Activated naive CD8-positive, alpha-beta T cell treated with anti-CD3 and anti-CD28 coated beads for 36 hours (primary cell): ENCODE data around the gene CRYBB1. TPM values are rescaled to one million over a fixed set of nuclear protein-coding genes. Genes with fewer than 3 reads are reported as not detected.

Experiments
- DNase-seq: peaks from one replicate; pipeline ENCODE4 v3.0.0; 2021
- H3K27ac Mint-ChIP-seq: one replicate; pipeline ENCODE4 v1.8.0; 2022; ENCODE audit warnings: mild to moderate bottlenecking, moderate library complexity, mixed read lengths
- H3K27me3 Mint-ChIP-seq: one replicate; pipeline ENCODE4 v1.8.0; 2022; ENCODE audit warnings: mild to moderate bottlenecking, mixed read lengths
- H3K36me3 Mint-ChIP-seq: one replicate; pipeline ENCODE4 v1.8.0; 2021; ENCODE audit warnings: mild to moderate bottlenecking, mixed read lengths
- H3K4me1 Mint-ChIP-seq: one replicate; pipeline ENCODE4 v1.8.0; 2021; ENCODE audit warnings: mixed read lengths
- H3K4me3 Mint-ChIP-seq: one replicate; pipeline ENCODE4 v1.8.0; 2022; ENCODE audit warnings: mild to moderate bottlenecking, moderate library complexity, mixed read lengths
- H3K9me3 Mint-ChIP-seq: one replicate; pipeline ENCODE4 v1.8.0; 2022; ENCODE audit warnings: mixed read lengths
- total RNA-seq, 2 experiments: library from RNA; stranded (reverse); gene quantifications; one replicate each; pipeline ENCODE4 v1.2.3, GENCODE V29; 2021

CRYBB1 gene
- not detected for total RNA-seq

DNA sequence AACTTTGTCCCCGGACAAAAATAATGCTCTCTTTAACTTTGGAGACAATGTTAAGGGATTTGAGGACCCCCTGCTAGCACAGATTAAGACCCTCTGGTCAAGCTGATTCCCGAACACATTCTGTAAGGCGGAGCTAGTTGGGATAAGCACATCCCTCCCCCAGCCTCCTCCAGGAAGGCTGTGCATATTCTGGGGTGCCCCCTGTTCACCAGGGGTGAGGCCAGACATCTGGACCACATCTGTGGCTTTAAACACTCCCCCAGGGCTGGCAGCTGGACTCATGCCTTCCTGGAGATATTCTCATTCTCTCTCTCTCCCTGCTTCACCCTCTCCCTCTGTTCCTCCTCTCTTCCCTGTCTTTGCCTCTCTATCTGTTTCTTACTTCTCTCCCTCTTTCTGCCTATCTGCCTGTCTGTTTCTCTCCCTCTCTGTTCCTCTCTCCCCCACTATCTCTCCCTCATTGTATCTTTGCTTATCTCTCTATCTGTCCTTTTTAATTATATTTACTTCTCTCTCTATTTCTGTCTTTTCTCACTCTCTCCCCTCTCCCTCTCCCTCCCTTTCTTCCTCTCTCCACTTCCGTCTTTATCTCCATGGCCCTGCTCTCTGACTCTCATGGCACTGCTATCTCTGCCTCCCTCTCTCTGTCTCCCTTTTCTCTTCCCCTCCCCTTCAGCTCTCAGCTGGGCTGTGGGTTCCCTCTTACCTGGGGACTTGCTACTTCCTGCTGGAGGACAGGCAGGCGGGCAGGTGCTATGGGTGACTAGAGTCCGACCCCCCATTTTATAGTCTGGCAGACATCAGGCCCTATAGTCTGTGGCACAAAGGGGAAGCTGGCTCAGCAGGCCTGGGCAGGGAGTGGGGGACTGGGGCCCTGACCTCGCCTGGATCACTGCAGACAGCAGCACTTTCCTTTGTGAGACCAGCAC is at the start of gene CRYBB1:
Gene CRYBB1, minus strand, starts transcription at position 757 of the 929 bp plus-strand sequence. CDS start 1,708 bp downstream, outside the sequence.
- Mint-ChIP-seq H3K4me3 (no peak within 1 kb of the TSS), H3K4me1 (peaks cover 8% of the 10 kb centered on the region), H3K27ac (no peak within 1 kb of the TSS), H3K9me3 (no peaks in the 10 kb centered on the region), H3K27me3 (no peaks in the 10 kb centered on the region), H3K36me3 (no peaks in the 10 kb centered on the region)
- no peak for DNase-seq

DNA sequence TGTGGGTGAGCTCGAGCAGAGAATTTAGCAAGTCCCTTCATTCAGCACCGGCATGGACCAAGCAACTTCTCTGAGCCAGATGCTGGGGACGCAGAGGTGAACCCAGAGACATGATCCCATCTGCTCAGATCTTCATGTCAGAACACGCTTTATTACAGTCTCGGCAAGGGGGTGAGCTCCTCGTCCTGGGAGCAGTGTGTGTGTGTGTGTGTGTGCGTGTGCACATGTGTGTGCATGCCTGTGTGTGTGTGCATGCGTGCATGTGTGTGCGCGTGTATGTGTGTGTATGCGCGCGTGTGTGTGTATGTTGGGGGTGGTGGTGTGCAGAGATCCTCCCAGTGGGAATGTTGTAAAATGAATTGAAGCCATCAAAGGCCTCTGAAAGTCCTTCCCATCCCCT is 49.3 kb upstream of the CRYBB1 start:
- Mint-ChIP-seq H3K27ac (no peak overlapping the region), H3K27me3 (no peaks in the 10 kb centered on the region)

DNA sequence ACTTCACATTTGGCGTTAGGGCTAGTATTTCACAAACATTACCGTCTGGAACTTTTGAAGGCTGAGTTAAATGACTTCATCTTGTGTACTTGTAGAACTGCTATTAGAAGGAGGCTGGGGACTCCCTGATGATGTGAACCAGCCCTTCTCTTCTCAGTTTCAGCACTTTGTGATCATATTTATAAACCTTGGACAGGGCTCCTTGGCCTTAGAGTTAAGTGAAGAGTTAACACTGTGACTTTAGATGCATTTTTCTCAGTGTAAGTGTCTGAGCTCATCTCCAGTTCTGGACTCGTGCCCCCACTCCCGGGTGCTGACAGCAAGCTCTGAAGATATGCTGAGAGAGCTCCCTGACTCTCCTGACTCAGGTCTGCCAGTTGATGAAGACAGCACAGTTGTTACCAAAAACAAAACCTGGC is 48.0 kb upstream of the CRYBB1 start:
- peaks cover 42% of the 10 kb centered on the region for H3K4me1 Mint-ChIP-seq
- H3K9me3 Mint-ChIP-seq, result no peaks in the 10 kb centered on the region
- H3K27ac Mint-ChIP-seq, result peak overlapping the region; percentile 93
- no peaks in the 10 kb centered on the region for H3K36me3 Mint-ChIP-seq
- DNase-seq, result no peak
- no peaks in the 10 kb centered on the region for H3K27me3 Mint-ChIP-seq
- peak overlapping the region; percentile 73 for H3K4me3 Mint-ChIP-seq

More for the DNA sequence above, 49.3 kb upstream of the CRYBB1 start:
- no peak overlapping the region for H3K4me3 Mint-ChIP-seq
- DNase-seq, result no peak
- H3K36me3 Mint-ChIP-seq, result no peaks in the 10 kb centered on the region
- no peaks in the 10 kb centered on the region for H3K9me3 Mint-ChIP-seq
- peaks cover 48% of the 10 kb centered on the region for H3K4me1 Mint-ChIP-seq

DNA sequence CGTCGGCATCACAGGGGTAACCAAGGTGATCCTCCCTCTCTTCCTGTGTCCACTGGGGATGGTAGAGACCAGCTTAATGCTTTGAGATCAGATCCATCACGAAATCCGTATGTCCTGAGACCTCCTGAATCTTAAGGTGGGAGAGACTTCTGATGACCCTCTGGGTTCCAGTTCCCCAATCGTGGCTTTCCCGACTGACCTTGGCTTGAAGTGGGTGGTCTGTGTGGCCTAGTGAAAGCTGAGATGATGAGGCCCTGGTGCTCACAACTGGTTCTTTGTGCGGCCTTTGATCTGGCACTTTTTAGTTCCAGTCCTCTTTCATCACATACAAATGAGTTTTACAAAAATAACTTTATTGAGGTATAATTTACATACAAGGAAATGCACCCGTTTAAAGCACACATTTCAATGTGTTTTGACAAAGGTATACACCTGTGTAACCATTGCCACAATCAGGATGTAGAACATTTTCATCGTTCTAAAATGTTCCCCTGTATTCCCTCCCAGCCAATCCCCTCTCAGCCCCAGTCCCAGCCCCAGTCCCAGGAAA is 45.6 kb upstream of the CRYBB1 start:
- no peak overlapping the region for H3K4me3 Mint-ChIP-seq
- H3K4me1 Mint-ChIP-seq, result peaks cover 36% of the 10 kb centered on the region
- H3K9me3 Mint-ChIP-seq, result no peaks in the 10 kb centered on the region
- DNase-seq, result no peak
- H3K27ac Mint-ChIP-seq, result peak overlapping the region; percentile 35
- H3K36me3 Mint-ChIP-seq, result no peaks in the 10 kb centered on the region
- H3K27me3 Mint-ChIP-seq, result no peaks in the 10 kb centered on the region

DNA sequence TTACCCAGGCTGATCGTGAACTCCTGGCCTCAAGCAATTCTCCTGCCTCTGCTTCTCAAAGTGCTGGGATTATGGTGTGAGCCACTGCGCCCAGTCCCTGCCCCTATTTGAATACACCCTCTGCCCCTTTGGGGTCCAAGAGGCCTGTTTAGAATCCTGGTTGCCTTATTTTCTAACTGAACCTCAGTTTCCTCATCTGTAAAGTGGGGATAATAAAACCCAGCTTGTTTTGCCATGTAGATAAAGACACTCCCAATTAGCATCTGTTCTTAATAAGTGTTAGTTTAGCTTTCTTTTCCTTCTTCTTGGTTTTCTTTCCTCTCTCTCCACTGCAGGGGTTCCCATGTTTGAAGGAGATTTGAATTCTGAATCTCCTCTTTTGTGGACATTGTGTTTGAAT is 44.3 kb upstream of the CRYBB1 start:
- Mint-ChIP-seq H3K9me3 (no peaks in the 10 kb centered on the region), H3K4me3 (no peak overlapping the region), H3K4me1 (peaks cover 43% of the 10 kb centered on the region), H3K36me3 (peaks cover 1% of the 10 kb centered on the region), H3K27ac (no peak overlapping the region), H3K27me3 (peaks cover 5% of the 10 kb centered on the region)
- DNase-seq, result no peak

DNA sequence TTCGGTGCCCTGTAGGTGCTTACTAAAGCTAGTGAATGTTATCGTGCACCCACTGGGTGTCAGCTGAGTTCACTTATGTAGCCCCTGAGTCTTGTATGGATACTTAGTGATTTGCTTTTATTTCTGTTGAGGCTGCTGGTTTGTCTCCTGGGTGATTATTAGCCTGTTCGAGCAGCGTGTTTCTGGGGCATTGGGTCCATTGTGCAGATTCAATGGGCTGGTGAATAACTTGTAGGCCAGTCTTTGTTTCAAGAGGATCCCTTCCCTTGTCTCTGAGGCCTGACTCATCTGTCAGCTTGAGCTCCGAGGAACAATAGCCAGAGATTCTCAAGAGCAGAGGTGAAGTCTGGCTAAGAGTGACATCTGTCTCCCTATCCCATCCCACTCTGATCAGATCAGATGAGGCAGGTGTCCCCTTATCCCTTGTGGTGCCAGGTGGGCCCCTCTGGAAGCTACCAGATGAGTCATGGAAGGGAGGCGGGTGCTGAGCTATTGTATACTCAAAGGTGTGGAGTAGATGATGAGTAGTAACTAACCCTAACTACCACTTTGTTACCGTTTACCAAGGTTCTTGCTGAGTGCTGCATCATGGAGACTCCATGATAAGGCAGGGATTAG is 43.2 kb upstream of the CRYBB1 start:
- Mint-ChIP-seq H3K36me3 (peaks cover 1% of the 10 kb centered on the region), H3K4me1 (peaks cover 42% of the 10 kb centered on the region), H3K27me3 (peaks cover 5% of the 10 kb centered on the region), H3K27ac (peak overlapping the region; percentile 55), H3K9me3 (no peaks in the 10 kb centered on the region), H3K4me3 (no peak overlapping the region)
- no peak for DNase-seq

DNA sequence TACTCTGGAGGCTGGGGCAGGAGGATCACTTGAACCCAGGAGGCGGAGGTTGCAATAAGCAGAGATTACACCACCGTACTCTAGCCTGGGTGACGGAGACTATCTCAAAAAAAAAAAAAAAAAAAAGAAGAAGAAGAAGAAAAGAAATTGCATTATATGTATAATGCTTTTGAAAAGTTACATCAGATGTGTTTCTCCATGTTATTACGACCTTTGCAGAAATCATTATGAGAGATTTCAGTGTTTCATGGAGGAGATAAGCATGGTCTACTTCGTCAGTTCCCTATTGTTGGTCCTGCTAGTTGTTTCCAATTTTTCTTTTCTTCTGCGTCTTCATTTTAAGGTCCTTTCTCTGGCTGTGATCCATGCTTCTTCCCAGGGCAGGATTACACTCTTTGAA is 42.5 kb upstream of the CRYBB1 start:
- no peak for DNase-seq
- H3K36me3 Mint-ChIP-seq, result peaks cover 1% of the 10 kb centered on the region
- H3K4me3 Mint-ChIP-seq, result no peak overlapping the region
- H3K9me3 Mint-ChIP-seq, result no peaks in the 10 kb centered on the region
- no peak overlapping the region for H3K27ac Mint-ChIP-seq
- H3K4me1 Mint-ChIP-seq, result peaks cover 36% of the 10 kb centered on the region
- H3K27me3 Mint-ChIP-seq, result peaks cover 5% of the 10 kb centered on the region

DNA sequence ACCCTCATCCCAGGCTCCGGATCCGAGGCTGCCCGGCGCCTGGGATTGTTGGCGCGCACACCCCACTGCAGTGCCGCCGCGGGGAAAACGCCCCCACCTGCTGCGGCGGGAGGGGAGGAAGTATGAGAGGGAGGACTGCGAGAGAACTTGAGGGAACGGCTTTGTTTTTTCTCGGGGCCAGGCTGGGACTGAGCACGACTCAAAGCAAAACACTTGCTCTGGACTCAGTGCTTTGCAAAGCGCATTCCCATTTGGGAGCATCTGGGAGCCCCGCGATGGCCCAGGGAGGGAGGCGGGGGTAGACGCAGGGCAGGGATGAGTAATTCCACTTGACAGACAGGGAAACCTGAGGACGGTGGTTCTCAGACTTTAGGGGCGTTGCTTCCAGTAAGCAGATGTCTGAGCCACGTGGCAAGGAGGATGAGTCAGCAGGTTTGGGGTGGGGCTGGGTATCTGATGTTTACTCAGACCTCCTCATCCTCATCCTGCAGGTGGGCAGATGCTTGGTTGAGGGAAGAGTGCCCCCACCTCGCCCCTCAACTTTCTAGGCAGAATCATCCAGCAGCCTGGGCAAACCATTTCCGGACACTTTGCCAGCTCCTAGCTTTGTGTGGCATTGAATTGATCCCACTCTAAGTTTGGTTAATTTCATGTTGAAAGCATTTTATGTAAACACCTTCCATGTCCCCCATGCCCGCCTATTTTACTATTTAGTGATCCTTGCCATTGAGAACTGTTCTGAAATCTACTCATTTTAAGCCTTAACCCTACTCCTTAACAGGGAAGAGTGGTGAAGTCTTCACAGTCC is 41.0 kb upstream of the CRYBB1 start:
- no peaks in the 10 kb centered on the region for H3K9me3 Mint-ChIP-seq
- DNase-seq, result peak; percentile 78
- peak overlapping the region; percentile 85 for H3K27ac Mint-ChIP-seq
- peak overlapping the region; percentile 84 for H3K4me3 Mint-ChIP-seq
- peaks cover 24% of the 10 kb centered on the region for H3K4me1 Mint-ChIP-seq
- H3K27me3 Mint-ChIP-seq, result peaks cover 5% of the 10 kb centered on the region
- peaks cover 1% of the 10 kb centered on the region for H3K36me3 Mint-ChIP-seq

DNA sequence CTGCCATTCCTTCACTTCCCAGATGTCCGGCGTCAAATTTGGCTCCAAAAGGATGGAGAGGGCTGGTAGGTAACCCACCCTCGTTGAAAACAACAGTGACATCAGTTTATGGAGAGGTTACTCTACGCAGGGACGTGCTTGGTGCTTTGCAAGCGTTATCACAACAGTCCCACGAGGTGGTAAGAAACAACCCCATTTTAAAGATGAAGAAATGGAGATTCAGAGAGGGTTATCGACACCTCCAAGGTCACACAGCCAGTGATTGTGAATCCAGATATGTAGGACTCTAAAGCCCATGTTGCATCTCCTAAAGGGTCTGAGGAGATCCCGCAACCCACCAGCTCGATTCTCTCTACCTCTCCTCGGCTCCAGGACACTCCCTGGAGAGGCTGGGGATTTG is 40.3 kb upstream of the CRYBB1 start:
- H3K27ac Mint-ChIP-seq, result peak overlapping the region; percentile 85
- peaks cover 1% of the 10 kb centered on the region for H3K36me3 Mint-ChIP-seq
- peaks cover 24% of the 10 kb centered on the region for H3K4me1 Mint-ChIP-seq
- peaks cover 5% of the 10 kb centered on the region for H3K27me3 Mint-ChIP-seq
- no peak for DNase-seq
- no peaks in the 10 kb centered on the region for H3K9me3 Mint-ChIP-seq
- peak overlapping the region; percentile 84 for H3K4me3 Mint-ChIP-seq

DNA sequence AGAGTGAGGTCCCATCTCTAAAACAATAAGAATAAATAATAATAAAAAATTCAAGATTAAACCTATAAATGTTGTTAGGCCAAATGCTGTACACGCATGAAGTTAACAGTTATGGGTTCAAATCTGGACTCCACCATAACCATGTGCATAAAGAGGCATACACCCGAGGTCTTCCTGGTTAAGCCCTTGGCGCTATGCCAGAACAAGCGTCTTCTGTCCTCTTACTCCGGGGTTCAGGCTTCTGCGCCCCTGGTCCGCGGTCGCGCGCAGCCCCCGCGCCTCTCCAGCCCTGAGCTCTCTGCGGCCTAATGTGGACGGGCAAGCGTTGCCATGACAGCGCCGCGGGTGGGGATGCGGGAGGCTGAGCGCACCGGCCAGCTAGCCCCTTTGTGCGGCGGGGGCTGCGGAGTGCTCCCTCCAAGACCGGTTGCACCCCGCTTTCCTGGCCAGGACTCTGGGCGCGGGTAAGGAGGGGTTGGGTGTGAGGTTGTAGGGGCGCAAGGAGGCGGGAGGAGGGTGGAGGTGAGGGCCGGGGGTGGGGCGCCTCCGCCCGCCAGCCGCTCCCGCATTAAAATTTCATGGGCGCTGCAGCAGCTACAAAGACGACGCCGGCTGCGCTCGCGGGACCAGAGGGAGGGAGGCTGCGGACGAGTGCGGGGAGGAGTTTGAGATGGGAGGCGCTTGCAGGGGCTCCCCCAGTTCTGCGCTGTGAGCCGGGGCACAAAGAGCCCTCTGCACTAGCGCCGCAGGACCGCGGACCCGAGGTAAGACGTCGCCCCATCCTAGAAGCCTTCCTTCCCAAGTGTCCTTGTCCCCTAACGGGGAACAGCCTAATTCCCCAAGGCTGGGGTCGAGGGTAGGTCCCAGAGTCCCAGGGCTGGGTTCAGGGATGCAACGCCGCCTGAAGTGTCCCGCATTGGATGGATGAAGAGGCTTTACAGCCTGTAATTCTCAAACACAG is 39.3 kb upstream of the CRYBB1 start, which contains the start of gene MIAT:
Gene MIAT, plus strand, starts transcription at position 698 of the 961 bp plus-strand sequence.
- peaks cover 24% of the 10 kb centered on the region for H3K4me1 Mint-ChIP-seq

DNA sequence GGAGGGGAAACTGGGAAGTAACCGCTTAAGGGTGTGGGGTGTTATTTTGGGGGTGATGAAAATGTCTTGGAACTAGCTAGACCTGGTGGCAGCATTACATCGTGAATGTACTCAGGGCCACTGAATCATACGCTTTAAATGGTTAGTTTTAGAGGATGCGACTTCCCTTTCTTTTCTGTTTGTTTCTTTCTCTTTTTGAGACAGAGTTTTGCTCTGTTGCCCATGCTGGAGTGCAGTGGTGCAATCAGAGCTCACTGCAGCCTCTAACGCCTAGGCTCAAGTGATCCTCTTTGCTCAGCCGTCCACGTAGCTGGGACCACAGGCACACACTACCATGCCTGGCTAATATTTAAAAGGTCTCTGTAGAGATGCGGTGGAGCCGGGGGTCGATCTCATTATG is 34.0 kb upstream of the CRYBB1 start:
- peaks cover 32% of the 10 kb centered on the region for H3K4me1 Mint-ChIP-seq
- H3K4me3 Mint-ChIP-seq, result no peak overlapping the region
- no peaks in the 10 kb centered on the region for H3K9me3 Mint-ChIP-seq
- H3K27me3 Mint-ChIP-seq, result no peaks in the 10 kb centered on the region
- DNase-seq, result no peak
- no peaks in the 10 kb centered on the region for H3K36me3 Mint-ChIP-seq
- H3K27ac Mint-ChIP-seq, result no peak overlapping the region

More for the DNA sequence above, 39.3 kb upstream of the CRYBB1 start, which contains the start of gene MIAT:
- H3K36me3 Mint-ChIP-seq, result peaks cover 1% of the 10 kb centered on the region
- no peaks in the 10 kb centered on the region for H3K9me3 Mint-ChIP-seq
- peak within 1 kb of the TSS; percentile 85 for H3K27ac Mint-ChIP-seq
- peak within 1 kb of the TSS; percentile 84 for H3K4me3 Mint-ChIP-seq
- DNase-seq, result peak; percentile 76
- peaks cover 5% of the 10 kb centered on the region for H3K27me3 Mint-ChIP-seq

DNA sequence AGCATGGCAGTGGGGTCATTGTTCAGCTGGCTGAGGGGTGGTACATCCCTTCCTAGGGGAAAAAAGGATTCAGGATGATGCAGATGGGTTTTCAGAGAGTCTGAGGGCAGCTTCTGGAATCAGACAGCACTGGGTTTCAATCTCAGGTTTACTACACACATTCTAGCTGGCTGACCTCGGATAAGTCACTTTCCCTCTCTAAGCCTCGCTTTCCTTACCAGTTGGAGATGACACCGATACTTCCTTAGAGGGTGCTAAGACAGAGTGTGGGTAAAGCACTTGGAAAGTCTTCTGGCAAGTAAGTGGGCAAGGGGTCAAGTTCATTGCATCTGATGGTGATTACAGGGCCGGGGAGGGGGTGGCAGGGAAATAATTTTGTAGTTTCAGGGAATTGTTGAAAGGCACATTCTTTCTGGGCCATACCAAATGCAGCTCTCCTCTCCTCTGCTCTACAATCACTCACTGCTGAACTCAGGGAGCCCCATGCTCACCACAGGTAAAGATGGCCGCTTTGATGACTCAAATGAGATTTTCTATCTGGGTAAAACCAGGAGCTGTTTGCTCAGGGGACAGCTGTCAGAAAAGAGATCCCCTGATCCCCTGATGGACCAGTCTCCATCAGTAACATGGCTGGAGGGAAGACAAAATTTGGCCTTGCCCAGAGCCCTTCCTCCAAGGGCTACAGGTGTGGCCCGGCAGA is 33.0 kb upstream of the CRYBB1 start:
- no peaks in the 10 kb centered on the region for H3K27me3 Mint-ChIP-seq
- no peak overlapping the region for H3K4me3 Mint-ChIP-seq
- peaks cover 41% of the 10 kb centered on the region for H3K4me1 Mint-ChIP-seq
- no peak for DNase-seq
- H3K9me3 Mint-ChIP-seq, result no peaks in the 10 kb centered on the region
- no peak overlapping the region for H3K27ac Mint-ChIP-seq
- no peaks in the 10 kb centered on the region for H3K36me3 Mint-ChIP-seq
